Measurements from ENCODE around the gene RABAC1.

The RABAC1 gene

GRCh38 chr19:41918095-41918494, 41.0 kb downstream of the RABAC1 start:
- Histone ChIP-seq H4K20me1 (ENCODE audit: insufficient read depth, low read length) (no peaks in the 10 kb centered on the region), H3K9me3 (ENCODE audit: low read length) (no peaks in the 10 kb centered on the region), H3K27me3 (ENCODE audit: insufficient read depth, low read length) (peaks cover 13% of the 10 kb centered on the region), H3K4me3 (ENCODE audit: low read depth, low read length, poor library complexity, severe bottlenecking) (no peak overlapping the region), H2AFZ (ENCODE audit: low read length) (no peak overlapping the region), H3K4me1 (ENCODE audit: insufficient read depth, low read length, severe bottlenecking) (no peaks in the 10 kb centered on the region), H3K79me2 (ENCODE audit: insufficient read depth, low read length) (no peaks in the 10 kb centered on the region), H3K36me3 (ENCODE audit: insufficient read depth, low read length) (no peaks in the 10 kb centered on the region), H3K27ac (ENCODE audit: low read depth, low read length, poor library complexity, severe bottlenecking) (no peak overlapping the region), H3K4me2 (ENCODE audit: low read length) (no peak overlapping the region), H3F3A (ENCODE audit: insufficient read depth, low read length) (no peaks in the 10 kb centered on the region), H3K9ac (ENCODE audit: low read length) (no peak overlapping the region), H3K9me2 (ENCODE audit: low read depth, low read length) (no peaks in the 10 kb centered on the region)
- TF ChIP-seq CTCF (IDR thresholded peaks at IDR 0.05; ENCODE audit: low read length) = no peak
- no peak for TF ChIP-seq EZH2 (IDR thresholded peaks at IDR 0.05; ENCODE audit: borderline replicate concordance, low read length)

GRCh38 chr19:41917676-41918075, 41.4 kb downstream of the RABAC1 start:
- Histone ChIP-seq H3K9me2 (ENCODE audit: low read depth, low read length) (no peaks in the 10 kb centered on the region), H3K9me3 (ENCODE audit: low read length) (no peaks in the 10 kb centered on the region), H4K20me1 (ENCODE audit: insufficient read depth, low read length) (no peaks in the 10 kb centered on the region), H3K27ac (ENCODE audit: low read depth, low read length, poor library complexity, severe bottlenecking) (no peak overlapping the region), H3K4me2 (ENCODE audit: low read length) (no peak overlapping the region), H3F3A (ENCODE audit: insufficient read depth, low read length) (no peaks in the 10 kb centered on the region), H3K27me3 (ENCODE audit: insufficient read depth, low read length) (peaks cover 13% of the 10 kb centered on the region), H3K9ac (ENCODE audit: low read length) (no peak overlapping the region), H2AFZ (ENCODE audit: low read length) (no peak overlapping the region), H3K36me3 (ENCODE audit: insufficient read depth, low read length) (no peaks in the 10 kb centered on the region), H3K4me1 (ENCODE audit: insufficient read depth, low read length, severe bottlenecking) (no peaks in the 10 kb centered on the region), H3K4me3 (ENCODE audit: low read depth, low read length, poor library complexity, severe bottlenecking) (no peak overlapping the region), H3K79me2 (ENCODE audit: insufficient read depth, low read length) (no peaks in the 10 kb centered on the region)
- no peak for TF ChIP-seq CTCF (IDR thresholded peaks at IDR 0.05; ENCODE audit: low read length)
- no peak for TF ChIP-seq EZH2 (IDR thresholded peaks at IDR 0.05; ENCODE audit: borderline replicate concordance, low read length)

GRCh38 chr19:41915776-41916414, 43.2 kb downstream of the RABAC1 start:
- Histone ChIP-seq H3K4me1 (ENCODE audit: insufficient read depth, low read length, severe bottlenecking) (no peaks in the 10 kb centered on the region), H3F3A (ENCODE audit: insufficient read depth, low read length) (no peaks in the 10 kb centered on the region), H3K9me2 (ENCODE audit: low read depth, low read length) (no peaks in the 10 kb centered on the region), H3K4me3 (ENCODE audit: low read depth, low read length, poor library complexity, severe bottlenecking) (no peak overlapping the region), H4K20me1 (ENCODE audit: insufficient read depth, low read length) (no peaks in the 10 kb centered on the region), H3K9ac (ENCODE audit: low read length) (no peak overlapping the region), H3K4me2 (ENCODE audit: low read length) (no peak overlapping the region), H3K36me3 (ENCODE audit: insufficient read depth, low read length) (no peaks in the 10 kb centered on the region), H3K9me3 (ENCODE audit: low read length) (no peaks in the 10 kb centered on the region), H2AFZ (ENCODE audit: low read length) (no peak overlapping the region), H3K27ac (ENCODE audit: low read depth, low read length, poor library complexity, severe bottlenecking) (no peak overlapping the region), H3K79me2 (ENCODE audit: insufficient read depth, low read length) (no peaks in the 10 kb centered on the region), H3K27me3 (ENCODE audit: insufficient read depth, low read length) (peaks cover 26% of the 10 kb centered on the region)
- TF ChIP-seq CTCF (IDR thresholded peaks at IDR 0.05; ENCODE audit: low read length) (no peak), EZH2 (IDR thresholded peaks at IDR 0.05; ENCODE audit: borderline replicate concordance, low read length) (no peak)

Measured in OCI-LY1 (cell line).